IgD-negative memory B cell (primary cell): Measurements from ENCODE around the gene TMEM63A. TPM values are rescaled to one million over a fixed set of nuclear protein-coding genes. Genes with fewer than 3 reads are reported as not detected.

ENCODE experiments used
- H3K27ac Mint-ChIP-seq, 3 donors: one replicate each; pipeline ENCODE4 v1.8.0; 2020 to 2022; ENCODE audit warnings: mild to moderate bottlenecking in 3 of 3, mixed read lengths in 3 of 3, moderate library complexity in 1 of 3
- H3K27me3 Mint-ChIP-seq: one replicate; pipeline ENCODE4 v1.8.0; 2021; ENCODE audit warnings: mixed read lengths
- H3K36me3 Mint-ChIP-seq: one replicate; pipeline ENCODE4 v1.8.0; 2020; ENCODE audit warnings: mild to moderate bottlenecking, mixed read lengths
- H3K4me1 Mint-ChIP-seq, 3 donors: one replicate each; pipeline ENCODE4 v1.8.0; 2020 to 2022; ENCODE audit warnings: mixed read lengths in 3 of 3, mild to moderate bottlenecking in 1 of 3
- H3K4me3 Mint-ChIP-seq, 4 donors: one replicate each; pipeline ENCODE4 v1.8.0; 2020 to 2022; ENCODE audit warnings: mild to moderate bottlenecking in 4 of 4, mixed read lengths in 4 of 4, moderate library complexity in 3 of 4
- H3K9me3 Mint-ChIP-seq, 3 donors: one replicate each; pipeline ENCODE4 v1.8.0; 2020 to 2021; ENCODE audit warnings: mixed read lengths in 3 of 3, mild to moderate bottlenecking in 1 of 3
- polyA plus RNA-seq: library from polyadenylated mRNA; unstranded; fragments of 300-500 nt; fragmentation: Illumina TruSeq; gene quantifications from one replicate; pipeline ENCODE4 v1.2.3, GENCODE V29; 2021

Gene TMEM63A
- polyA plus RNA-seq, 1 donor from 2014 or later = 32.1 TPM

- H3K27me3 Mint-ChIP-seq = no peaks in the 10 kb centered on the region
- no peaks in the 10 kb centered on the region for H3K9me3 Mint-ChIP-seq
- peak overlapping the region in 1 of 3 donors; percentile 38 for H3K27ac Mint-ChIP-seq
- H3K4me1 Mint-ChIP-seq = peaks cover 12 to 16% (median 12%) of the 10 kb centered on the region in 3 donors
- no peak overlapping the region for H3K4me3 Mint-ChIP-seq
- peaks cover 11% of the 10 kb centered on the region for H3K36me3 Mint-ChIP-seq
These were observed 26.5 kb downstream of the TMEM63A start for GRCh38 chr1:225855503-225856300.

DNA sequence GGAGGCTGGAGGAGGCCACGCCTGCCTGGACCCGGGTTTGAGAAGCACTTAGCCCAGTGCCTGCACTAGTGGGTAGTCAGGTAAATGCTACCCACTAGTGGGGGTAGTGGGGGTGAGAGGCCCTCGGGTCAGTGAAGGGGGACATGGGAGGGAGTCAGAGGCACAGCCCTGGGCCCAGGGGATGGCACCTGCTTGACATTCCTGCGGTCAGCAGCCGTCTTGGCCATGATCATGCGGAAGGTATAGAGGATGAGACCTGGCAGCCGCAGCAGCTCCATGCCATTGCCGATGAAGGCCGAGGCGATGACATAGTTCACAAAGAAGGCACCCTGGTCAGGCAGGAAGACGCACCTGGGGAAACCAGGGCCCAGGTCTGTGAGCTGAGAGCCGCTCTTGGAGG, 28.7 kb downstream of the TMEM63A start:
- Mint-ChIP-seq H3K4me3 (peak overlapping the region in 1 of 4 donors; percentile 75), H3K9me3 (no peaks in the 10 kb centered on the region), H3K27ac (peak overlapping the region in 2 of 3 donors; percentile 4 to 80), H3K27me3 (no peaks in the 10 kb centered on the region), H3K4me1 (peaks cover 14 to 32% (median 28%) of the 10 kb centered on the region in 3 donors), H3K36me3 (peaks cover 11% of the 10 kb centered on the region)

GRCh38 chr1:225852413-225853124, 29.6 kb downstream of the TMEM63A start:
- H3K27me3 Mint-ChIP-seq = no peaks in the 10 kb centered on the region
- peaks cover 8% of the 10 kb centered on the region for H3K36me3 Mint-ChIP-seq
- peaks cover 22 to 37% (median 35%) of the 10 kb centered on the region in 3 donors for H3K4me1 Mint-ChIP-seq
- H3K9me3 Mint-ChIP-seq = no peaks in the 10 kb centered on the region
- peak overlapping the region; percentile 81 to 94 (median 83) for H3K27ac Mint-ChIP-seq
- peak overlapping the region in 1 of 4 donors; percentile 13 for H3K4me3 Mint-ChIP-seq

- H3K4me3 Mint-ChIP-seq = peak overlapping the region in 3 of 4 donors; percentile 13 to 29 (median 21)
- peaks cover 26 to 39% (median 37%) of the 10 kb centered on the region in 3 donors for H3K4me1 Mint-ChIP-seq
- peaks cover 7% of the 10 kb centered on the region for H3K36me3 Mint-ChIP-seq
- H3K27ac Mint-ChIP-seq = peak overlapping the region; percentile 81 to 94 (median 83)
- no peaks in the 10 kb centered on the region for H3K27me3 Mint-ChIP-seq
- no peaks in the 10 kb centered on the region for H3K9me3 Mint-ChIP-seq
These were observed 30.4 kb downstream of the TMEM63A start for GRCh38 chr1:225851805-225852204.

DNA sequence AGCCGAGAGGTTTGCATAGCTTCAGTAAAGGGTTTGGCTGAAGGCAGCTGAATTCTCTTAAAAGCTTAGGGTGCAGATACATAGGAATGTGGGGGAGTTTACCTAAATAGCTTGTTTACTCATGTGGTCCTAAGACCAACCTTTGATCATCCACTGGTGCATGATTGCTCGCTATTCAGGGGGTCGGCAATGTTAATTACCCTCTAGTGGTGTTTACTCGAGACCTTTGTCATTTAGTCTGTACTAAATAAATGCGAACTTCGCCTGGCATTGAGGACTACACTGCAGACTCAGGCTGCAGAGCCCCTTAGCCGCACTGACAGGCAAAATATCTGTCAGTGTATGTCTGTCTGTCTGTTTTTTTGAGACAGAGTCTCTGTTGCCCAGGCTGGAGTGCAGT, 31.8 kb downstream of the TMEM63A start:
- H3K4me1 Mint-ChIP-seq = peaks cover 26 to 44% (median 43%) of the 10 kb centered on the region in 3 donors
- H3K9me3 Mint-ChIP-seq = no peaks in the 10 kb centered on the region
- no peaks in the 10 kb centered on the region for H3K27me3 Mint-ChIP-seq
- peak overlapping the region in 1 of 4 donors; percentile 15 for H3K4me3 Mint-ChIP-seq
- H3K36me3 Mint-ChIP-seq = peaks cover 9% of the 10 kb centered on the region
- H3K27ac Mint-ChIP-seq = peak overlapping the region in 2 of 3 donors; percentile 86 to 97

- no peaks in the 10 kb centered on the region for H3K9me3 Mint-ChIP-seq
- peak overlapping the region in 2 of 3 donors; percentile 86 to 97 for H3K27ac Mint-ChIP-seq
- peaks cover 9% of the 10 kb centered on the region for H3K36me3 Mint-ChIP-seq
- H3K4me3 Mint-ChIP-seq = peak overlapping the region in 3 of 4 donors; percentile 15 to 71 (median 65)
- H3K4me1 Mint-ChIP-seq = peaks cover 22 to 44% (median 43%) of the 10 kb centered on the region in 3 donors
- no peaks in the 10 kb centered on the region for H3K27me3 Mint-ChIP-seq
These were observed 32.3 kb downstream of the TMEM63A start for GRCh38 chr1:225849925-225850324.

GRCh38 chr1:225848030-225848955, 33.9 kb downstream of the TMEM63A start:
- Mint-ChIP-seq H3K4me3 (peak overlapping the region; percentile 52 to 92 (median 66)), H3K9me3 (no peaks in the 10 kb centered on the region), H3K27ac (peak overlapping the region; percentile 86 to 97 (median 89)), H3K4me1 (peaks cover 22 to 46% (median 40%) of the 10 kb centered on the region in 3 donors), H3K27me3 (no peaks in the 10 kb centered on the region), H3K36me3 (peaks cover 5% of the 10 kb centered on the region)

DNA sequence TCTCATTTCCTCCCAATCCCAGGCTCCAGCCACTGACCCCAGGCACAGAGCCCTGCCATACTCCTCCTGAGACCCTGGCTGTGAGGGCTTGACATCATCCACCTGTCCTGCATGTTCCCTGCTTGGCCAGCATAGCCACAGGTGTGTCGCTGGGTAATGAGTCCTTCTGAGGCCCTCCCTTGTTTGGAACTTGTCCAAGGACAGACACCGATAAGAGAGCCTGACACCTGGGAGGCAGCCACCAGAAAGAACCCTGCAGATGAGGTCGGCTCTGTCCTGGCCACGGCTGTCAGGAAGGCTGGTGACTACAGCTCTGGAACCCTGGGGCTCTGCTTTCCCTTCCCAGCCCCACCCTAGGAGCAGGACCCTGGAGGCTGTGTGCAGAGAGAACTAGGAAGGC, 34.6 kb downstream of the TMEM63A start:
- Mint-ChIP-seq H3K27ac (peak overlapping the region; percentile 86 to 97 (median 89)), H3K27me3 (no peaks in the 10 kb centered on the region), H3K36me3 (peaks cover 5% of the 10 kb centered on the region), H3K4me3 (peak overlapping the region in 3 of 4 donors; percentile 54 to 92 (median 79)), H3K4me1 (peaks cover 27 to 46% (median 39%) of the 10 kb centered on the region in 3 donors), H3K9me3 (no peaks in the 10 kb centered on the region)

- Mint-ChIP-seq H3K27ac (peak overlapping the region; percentile 66 to 97 (median 89)), H3K4me3 (peak overlapping the region in 1 of 4 donors; percentile 33), H3K9me3 (no peaks in the 10 kb centered on the region), H3K4me1 (peaks cover 22 to 37% (median 29%) of the 10 kb centered on the region in 3 donors), H3K27me3 (no peaks in the 10 kb centered on the region), H3K36me3 (peaks cover 5% of the 10 kb centered on the region)
These were observed 35.6 kb downstream of the TMEM63A start for GRCh38 chr1:225846331-225847310.

DNA sequence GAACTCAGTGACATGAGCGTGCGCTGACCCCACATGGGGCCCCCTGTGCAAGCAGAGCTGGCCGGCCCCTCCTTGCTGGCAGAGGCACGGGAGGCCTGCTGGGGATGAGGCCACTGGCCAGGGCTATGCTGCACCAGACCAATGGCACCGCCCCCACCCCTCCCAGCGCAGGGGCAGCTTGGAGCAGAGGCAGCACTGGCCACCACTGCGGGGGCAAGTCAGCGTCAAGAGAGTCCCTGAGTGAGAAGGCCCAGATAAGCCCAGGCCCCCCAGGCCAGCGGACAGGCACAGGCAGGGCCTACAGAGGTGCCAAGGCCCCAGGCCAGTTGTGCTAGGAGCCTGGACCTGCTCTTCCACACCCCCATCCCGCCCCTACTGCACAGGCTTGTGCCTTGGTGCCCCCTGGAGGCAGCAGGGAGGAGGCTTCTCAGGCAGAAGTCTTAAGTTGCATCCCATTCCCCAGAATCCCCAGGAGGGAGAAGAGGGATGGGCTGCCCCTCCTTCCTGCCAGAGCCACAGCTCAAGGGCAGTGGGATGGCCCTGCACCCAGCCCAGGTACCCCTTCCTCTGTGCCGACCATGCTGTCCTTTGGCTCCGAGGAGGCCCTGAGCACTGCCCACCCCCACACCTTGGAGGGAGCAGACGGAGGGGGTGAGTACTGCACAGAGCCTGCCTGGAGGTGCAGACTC, 36.5 kb downstream of the TMEM63A start:
- no peak overlapping the region for H3K4me3 Mint-ChIP-seq
- H3K36me3 Mint-ChIP-seq = peaks cover 2% of the 10 kb centered on the region
- H3K27me3 Mint-ChIP-seq = no peaks in the 10 kb centered on the region
- peaks cover 20 to 37% (median 29%) of the 10 kb centered on the region in 3 donors for H3K4me1 Mint-ChIP-seq
- H3K9me3 Mint-ChIP-seq = no peaks in the 10 kb centered on the region
- peak overlapping the region in 2 of 3 donors; percentile 59 to 66 for H3K27ac Mint-ChIP-seq

GRCh38 chr1:225845097-225845496, 37.1 kb downstream of the TMEM63A start:
- Mint-ChIP-seq H3K4me3 (no peak overlapping the region), H3K36me3 (peaks cover 2% of the 10 kb centered on the region), H3K9me3 (no peaks in the 10 kb centered on the region), H3K4me1 (peaks cover 20 to 34% (median 28%) of the 10 kb centered on the region in 3 donors), H3K27ac (no peak overlapping the region), H3K27me3 (no peaks in the 10 kb centered on the region)

DNA sequence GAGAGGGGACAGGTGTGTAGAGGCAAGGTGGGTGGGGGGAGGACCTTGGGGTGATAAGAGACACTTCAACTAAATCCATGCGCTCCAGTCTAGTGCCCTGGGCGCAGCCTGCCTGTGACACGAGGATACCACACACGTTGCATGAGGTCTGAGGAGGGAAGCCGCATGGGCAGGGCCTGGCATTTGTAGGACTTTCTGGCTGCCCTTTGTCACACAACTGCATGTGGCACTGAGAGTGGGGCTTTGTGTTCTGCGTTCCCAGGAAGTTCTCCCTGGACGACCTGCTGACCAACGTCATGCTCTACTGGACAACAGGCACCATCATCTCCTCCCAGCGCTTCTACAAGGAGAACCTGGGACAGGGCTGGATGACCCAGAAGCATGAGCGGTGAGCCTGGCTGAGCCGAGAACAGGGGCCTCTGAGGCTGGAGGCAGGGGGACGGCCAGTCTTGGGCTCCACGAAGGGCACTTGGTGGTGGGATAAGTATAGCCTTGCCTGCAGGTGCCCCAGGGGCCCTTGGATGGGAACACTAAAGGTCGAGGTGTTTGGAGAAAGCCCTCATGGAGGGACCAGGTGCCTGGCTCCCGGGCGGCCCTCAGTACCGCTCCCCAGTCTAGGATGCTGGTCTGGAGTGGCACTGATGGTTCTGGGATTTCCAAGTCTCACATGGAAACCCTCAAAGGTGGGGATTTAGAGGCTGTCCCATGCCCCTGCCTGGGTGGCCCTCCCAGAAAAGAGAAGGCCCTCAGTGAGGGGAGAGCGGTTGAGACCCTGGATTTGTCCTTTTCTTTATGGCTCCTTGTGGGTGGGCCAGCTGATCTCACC, 37.7 kb downstream of the TMEM63A start:
- peaks cover 20 to 27% (median 22%) of the 10 kb centered on the region in 3 donors for H3K4me1 Mint-ChIP-seq

More for the DNA sequence above, 37.7 kb downstream of the TMEM63A start:
- H3K9me3 Mint-ChIP-seq = no peaks in the 10 kb centered on the region
- no peaks in the 10 kb centered on the region for H3K27me3 Mint-ChIP-seq
- peaks cover 2% of the 10 kb centered on the region for H3K36me3 Mint-ChIP-seq
- H3K27ac Mint-ChIP-seq = no peak overlapping the region
- no peak overlapping the region for H3K4me3 Mint-ChIP-seq
